Measurements from ENCODE around the gene OXTR.

OXTR gene

GRCh38 chr3:8757551-8758518 is 11.6 kb downstream of the OXTR start:
- no peak for TF ChIP-seq ZEB2 (tag by site-specific recombination; IDR thresholded peaks at IDR 0.05)
- no peak for TF ChIP-seq ZNF169 (tag by site-specific recombination; IDR thresholded peaks at IDR 0.05)
- TF ChIP-seq YY1 (tag by site-specific recombination; IDR thresholded peaks at IDR 0.05) = no peak
- no peak for TF ChIP-seq ZFHX2 (tag by site-specific recombination; conservative IDR thresholded peaks at IDR 0.05)
- no peak for TF ChIP-seq MYNN (tag by site-specific recombination; IDR thresholded peaks at IDR 0.05; ENCODE audit: borderline replicate concordance)
- TF ChIP-seq EGR2 (tag by site-specific recombination; IDR thresholded peaks at IDR 0.05; ENCODE audit: low read depth) = no peak
- TF ChIP-seq ZNF48 (tag by site-specific recombination; IDR thresholded peaks at IDR 0.05) = no peak
- no peak for TF ChIP-seq ZNF155 (tag by site-specific recombination; IDR thresholded peaks at IDR 0.05)
- TF ChIP-seq ZNF792 (tag by site-specific recombination; IDR thresholded peaks at IDR 0.05) = no peak
- TF ChIP-seq ZNF473 (tag by site-specific recombination; IDR thresholded peaks at IDR 0.05) = no peak
- TF ChIP-seq HOXA7 (CRISPR knock-in tag; IDR thresholded peaks at IDR 0.05; ENCODE audit: borderline replicate concordance) = no peak
- ChIA-PET POLR2A (no interaction called here), CTCF (interaction anchor here (3.8 kb wide), 1 partner anchor 11 kb away, joined by 25 read pairs; the partner anchor contains the start of gene OXTR)
- H3K27ac ChIP-seq (ENCODE audit: extremely low read depth, low read depth, low read length) = no peak overlapping the region
- H3K9me3 ChIP-seq (ENCODE audit: control insufficient read depth, insufficient read depth, low read depth, low read length) = no peaks in the 10 kb centered on the region
- no peak overlapping the region for H3K4me3 ChIP-seq (ENCODE audit: low read depth, low read length)
- peaks cover 0 to 4% of the 10 kb centered on the region in 2 experiments; a peak in 1 of 3 replicates for H3K36me3 ChIP-seq (ENCODE audit: control insufficient read depth in 2 of 2, insufficient read depth in 1 of 2, low read length in 2 of 2)
- H3K4me1 ChIP-seq (ENCODE audit: control insufficient read depth, insufficient read depth, low read length) = no peaks in the 10 kb centered on the region

- Histone ChIP-seq H3K27ac (ENCODE audit: extremely low read depth, low read depth, low read length) (no peak overlapping the region), H3K4me1 (ENCODE audit: control insufficient read depth, insufficient read depth, low read length) (no peaks in the 10 kb centered on the region), H3K4me3 (ENCODE audit: low read depth, low read length) (no peak overlapping the region), H3K36me3 (ENCODE audit: control insufficient read depth in 2 of 2, insufficient read depth in 1 of 2, low read length in 2 of 2) (peaks cover 0 to 10% of the 10 kb centered on the region in 2 experiments; a peak in 1 of 3 replicates), H3K9me3 (ENCODE audit: control insufficient read depth, insufficient read depth, low read depth, low read length) (no peaks in the 10 kb centered on the region)
- ChIA-PET POLR2A (no interaction called here), CTCF (interaction anchor here (0.6 to 1.4 kb wide), 4 partner anchors 16 to 204 kb away, joined by 3 to 4 read pairs (median 3); no protein-coding TSS in a partner anchor)
- no peak for TF ChIP-seq ZNF549 (tag by site-specific recombination; IDR thresholded peaks at IDR 0.05)
- TF ChIP-seq SP2 (tag by site-specific recombination; IDR thresholded peaks at IDR 0.05) = no peak
- TF ChIP-seq SCRT1 (tag by site-specific recombination; IDR thresholded peaks at IDR 0.05; ENCODE audit: borderline replicate concordance) = no peak
- no peak for TF ChIP-seq OSR2 (tag by site-specific recombination; IDR thresholded peaks at IDR 0.05)
- no peak for TF ChIP-seq KLF17 (tag by site-specific recombination; IDR thresholded peaks at IDR 0.05)
- TF ChIP-seq ZNF488 (tag by site-specific recombination; IDR thresholded peaks at IDR 0.05) = no peak
- no peak for TF ChIP-seq ZNF76 (tag by site-specific recombination; IDR thresholded peaks at IDR 0.05; ENCODE audit: borderline replicate concordance, low read depth)
- no peak for TF ChIP-seq ZNF350 (tag by site-specific recombination; IDR thresholded peaks at IDR 0.05)
- no peak for TF ChIP-seq KLF1 (tag by site-specific recombination; IDR thresholded peaks at IDR 0.05)
- TF ChIP-seq GLIS2 (tag by site-specific recombination; IDR thresholded peaks at IDR 0.05) = no peak
- no peak for TF ChIP-seq ZNF513 (tag by site-specific recombination; IDR thresholded peaks at IDR 0.05)
- no peak for TF ChIP-seq ZNF692 (tag by site-specific recombination; IDR thresholded peaks at IDR 0.05)
- no peak for TF ChIP-seq RBAK (tag by site-specific recombination; IDR thresholded peaks at IDR 0.05)
- TF ChIP-seq IKZF3 (tag by site-specific recombination; IDR thresholded peaks at IDR 0.05) = no peak
- TF ChIP-seq ZNF18 (tag by site-specific recombination; IDR thresholded peaks at IDR 0.05) = no peak
- TF ChIP-seq ZNF132 (tag by site-specific recombination; IDR thresholded peaks at IDR 0.05; ENCODE audit: borderline replicate concordance) = no peak
- no peak for TF ChIP-seq ZNF555 (tag by site-specific recombination; conservative IDR thresholded peaks at IDR 0.05)
- no peak for TF ChIP-seq KLF9 (tag by site-specific recombination; IDR thresholded peaks at IDR 0.05; ENCODE audit: low read depth)
Observed at GRCh38 chr3:8756671-8757070, 12.7 kb downstream of the OXTR start.
